ENCODE results near the gene GIMAP7.

DNA sequence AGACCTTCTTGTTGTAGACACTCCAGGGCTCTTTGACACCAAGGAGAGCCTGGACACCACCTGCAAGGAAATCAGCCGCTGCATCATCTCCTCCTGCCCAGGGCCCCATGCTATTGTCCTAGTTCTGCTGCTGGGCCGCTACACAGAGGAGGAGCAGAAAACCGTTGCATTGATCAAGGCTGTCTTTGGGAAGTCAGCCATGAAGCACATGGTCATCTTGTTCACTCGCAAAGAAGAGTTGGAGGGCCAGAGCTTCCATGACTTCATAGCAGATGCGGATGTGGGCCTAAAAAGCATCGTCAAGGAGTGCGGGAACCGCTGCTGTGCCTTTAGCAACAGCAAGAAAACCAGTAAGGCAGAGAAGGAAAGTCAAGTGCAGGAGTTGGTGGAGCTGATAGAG is 5.5 kb downstream of the GIMAP7 start:
- TF ChIP-seq POLR2AphosphoS5 (IDR thresholded peaks at IDR 0.05) (peak in 1 of 2 donors; percentile 32), CTCF (IDR thresholded peaks at IDR 0.05) (no peak), POLR2A (IDR thresholded peaks at IDR 0.05; ENCODE audit: low read depth) (no peak), EP300 (IDR thresholded peaks at IDR 0.05) (no peak)
